ENCODE data around the gene POLRMT.
A peak's percentile ranks its signal among the peaks of the same experiment; 100 is the strongest.

DNA sequence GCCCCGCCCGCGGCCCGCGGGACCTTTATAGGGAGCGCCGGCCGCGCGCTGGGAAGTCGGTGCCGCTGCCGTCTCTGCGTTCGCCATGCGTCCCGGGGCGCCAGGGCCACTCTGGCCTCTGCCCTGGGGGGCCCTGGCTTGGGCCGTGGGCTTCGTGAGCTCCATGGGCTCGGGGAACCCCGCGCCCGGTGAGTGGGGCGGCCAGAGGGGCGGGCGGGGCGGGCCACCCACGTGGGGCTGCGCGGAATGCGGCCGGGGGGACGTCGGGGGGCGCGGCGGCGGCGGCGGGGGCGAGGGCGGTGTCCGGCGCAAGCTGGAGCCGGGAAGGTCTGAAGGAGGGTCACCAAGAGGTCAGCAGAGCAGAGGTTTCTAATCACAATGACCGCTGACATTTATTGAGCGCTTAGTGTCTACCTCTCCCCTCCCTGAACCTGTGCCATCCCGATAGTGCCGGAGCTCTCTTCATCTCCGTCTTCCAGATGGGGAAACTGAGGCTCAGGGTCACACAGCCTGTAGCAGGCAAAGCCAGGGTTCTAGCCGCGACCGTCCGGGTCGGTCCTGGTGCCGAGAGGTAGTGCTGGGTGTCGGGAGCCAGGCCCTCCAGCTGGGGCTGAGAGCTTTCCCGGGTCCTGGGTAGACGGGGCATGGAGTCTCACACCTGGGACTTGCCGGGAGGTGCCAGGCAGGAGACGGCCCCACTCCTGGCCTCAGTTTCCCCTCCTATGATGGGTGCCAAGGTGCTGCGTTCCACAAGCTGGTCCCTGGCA lies 43.2 kb upstream of the POLRMT start, which contains the start of gene FSTL3:
- no peak; the same call in 1 of the 2 replicates for TF ChIP-seq ZBTB7A (IDR thresholded peaks at IDR 0.05; ENCODE audit: low read depth)
- TF ChIP-seq EP300 (IDR thresholded peaks at IDR 0.05; ENCODE audit: borderline replicate concordance), result no peak; the same call in 1 of the 2 replicates
- no peak for TF ChIP-seq TCF12 (IDR thresholded peaks at IDR 0.05; ENCODE audit: low read depth)
- no peak for TF ChIP-seq TAF1 (IDR thresholded peaks at IDR 0.05; ENCODE audit: low read depth)
- TF ChIP-seq EGR1 (IDR thresholded peaks at IDR 0.05), result no peak
- TF ChIP-seq, protein P1, sequence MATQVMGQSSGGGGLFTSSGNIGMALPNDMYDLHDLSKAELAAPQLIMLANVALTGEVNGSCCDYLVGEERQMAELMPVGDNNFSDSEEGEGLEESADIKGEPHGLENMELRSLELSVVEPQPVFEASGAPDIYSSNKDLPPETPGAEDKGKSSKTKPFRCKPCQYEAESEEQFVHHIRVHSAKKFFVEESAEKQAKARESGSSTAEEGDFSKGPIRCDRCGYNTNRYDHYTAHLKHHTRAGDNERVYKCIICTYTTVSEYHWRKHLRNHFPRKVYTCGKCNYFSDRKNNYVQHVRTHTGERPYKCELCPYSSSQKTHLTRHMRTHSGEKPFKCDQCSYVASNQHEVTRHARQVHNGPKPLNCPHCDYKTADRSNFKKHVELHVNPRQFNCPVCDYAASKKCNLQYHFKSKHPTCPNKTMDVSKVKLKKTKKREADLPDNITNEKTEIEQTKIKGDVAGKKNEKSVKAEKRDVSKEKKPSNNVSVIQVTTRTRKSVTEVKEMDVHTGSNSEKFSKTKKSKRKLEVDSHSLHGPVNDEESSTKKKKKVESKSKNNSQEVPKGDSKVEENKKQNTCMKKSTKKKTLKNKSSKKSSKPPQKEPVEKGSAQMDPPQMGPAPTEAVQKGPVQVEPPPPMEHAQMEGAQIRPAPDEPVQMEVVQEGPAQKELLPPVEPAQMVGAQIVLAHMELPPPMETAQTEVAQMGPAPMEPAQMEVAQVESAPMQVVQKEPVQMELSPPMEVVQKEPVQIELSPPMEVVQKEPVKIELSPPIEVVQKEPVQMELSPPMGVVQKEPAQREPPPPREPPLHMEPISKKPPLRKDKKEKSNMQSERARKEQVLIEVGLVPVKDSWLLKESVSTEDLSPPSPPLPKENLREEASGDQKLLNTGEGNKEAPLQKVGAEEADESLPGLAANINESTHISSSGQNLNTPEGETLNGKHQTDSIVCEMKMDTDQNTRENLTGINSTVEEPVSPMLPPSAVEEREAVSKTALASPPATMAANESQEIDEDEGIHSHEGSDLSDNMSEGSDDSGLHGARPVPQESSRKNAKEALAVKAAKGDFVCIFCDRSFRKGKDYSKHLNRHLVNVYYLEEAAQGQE (IDR thresholded peaks at IDR 0.05; ENCODE audit: low read depth), result no peak
- TF ChIP-seq RAD21 (IDR thresholded peaks at IDR 0.05; ENCODE audit: low read depth), result no peak
- no peak for TF ChIP-seq CEBPB (IDR thresholded peaks at IDR 0.05)
- TF ChIP-seq CREB1 (IDR thresholded peaks at IDR 0.05; ENCODE audit: low read depth), result no peak
- TF ChIP-seq, protein P2, sequence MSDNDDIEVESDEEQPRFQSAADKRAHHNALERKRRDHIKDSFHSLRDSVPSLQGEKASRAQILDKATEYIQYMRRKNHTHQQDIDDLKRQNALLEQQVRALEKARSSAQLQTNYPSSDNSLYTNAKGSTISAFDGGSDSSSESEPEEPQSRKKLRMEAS (IDR thresholded peaks at IDR 0.05), result peak; percentile 19; the same call in 1 of the 2 replicates
- TF ChIP-seq YY1 (IDR thresholded peaks at IDR 0.05; ENCODE audit: low read depth), result no peak

All from Ishikawa (cell line).